GM12801 (cell line): ENCODE results near the gene BCL2L14.

ENCODE experiments used
- TF ChIP-seq, protein P1 (sequence below): IDR thresholded peaks from one replicate; pipeline ENCODE4 v1.5.1; 2011; ENCODE audit warnings: control low read depth; ENCODE audit not compliant: insufficient read length; ENCODE audit errors: extremely low read depth

Gene BCL2L14

DNA sequence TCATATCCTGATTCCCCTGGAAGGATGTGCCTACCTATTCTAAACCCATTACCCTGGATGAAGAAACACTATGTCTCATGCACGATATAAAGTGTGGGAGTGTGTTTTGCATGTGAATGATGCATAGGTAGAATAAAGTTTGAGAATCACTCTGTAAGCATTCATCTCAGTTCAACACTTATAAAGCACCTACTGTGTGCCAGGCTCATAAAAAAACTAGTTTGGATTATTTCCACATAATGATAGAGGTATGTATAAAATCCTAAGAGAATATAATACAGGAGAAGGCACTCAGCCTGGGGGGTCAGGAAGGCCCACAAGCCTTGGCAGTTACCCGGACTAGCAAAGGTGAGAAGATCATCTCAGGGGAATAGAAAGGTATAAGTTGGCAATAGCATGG lies 41.1 kb upstream of the BCL2L14 start:
- TF ChIP-seq, protein P1, sequence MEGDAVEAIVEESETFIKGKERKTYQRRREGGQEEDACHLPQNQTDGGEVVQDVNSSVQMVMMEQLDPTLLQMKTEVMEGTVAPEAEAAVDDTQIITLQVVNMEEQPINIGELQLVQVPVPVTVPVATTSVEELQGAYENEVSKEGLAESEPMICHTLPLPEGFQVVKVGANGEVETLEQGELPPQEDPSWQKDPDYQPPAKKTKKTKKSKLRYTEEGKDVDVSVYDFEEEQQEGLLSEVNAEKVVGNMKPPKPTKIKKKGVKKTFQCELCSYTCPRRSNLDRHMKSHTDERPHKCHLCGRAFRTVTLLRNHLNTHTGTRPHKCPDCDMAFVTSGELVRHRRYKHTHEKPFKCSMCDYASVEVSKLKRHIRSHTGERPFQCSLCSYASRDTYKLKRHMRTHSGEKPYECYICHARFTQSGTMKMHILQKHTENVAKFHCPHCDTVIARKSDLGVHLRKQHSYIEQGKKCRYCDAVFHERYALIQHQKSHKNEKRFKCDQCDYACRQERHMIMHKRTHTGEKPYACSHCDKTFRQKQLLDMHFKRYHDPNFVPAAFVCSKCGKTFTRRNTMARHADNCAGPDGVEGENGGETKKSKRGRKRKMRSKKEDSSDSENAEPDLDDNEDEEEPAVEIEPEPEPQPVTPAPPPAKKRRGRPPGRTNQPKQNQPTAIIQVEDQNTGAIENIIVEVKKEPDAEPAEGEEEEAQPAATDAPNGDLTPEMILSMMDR = no peak

DNA sequence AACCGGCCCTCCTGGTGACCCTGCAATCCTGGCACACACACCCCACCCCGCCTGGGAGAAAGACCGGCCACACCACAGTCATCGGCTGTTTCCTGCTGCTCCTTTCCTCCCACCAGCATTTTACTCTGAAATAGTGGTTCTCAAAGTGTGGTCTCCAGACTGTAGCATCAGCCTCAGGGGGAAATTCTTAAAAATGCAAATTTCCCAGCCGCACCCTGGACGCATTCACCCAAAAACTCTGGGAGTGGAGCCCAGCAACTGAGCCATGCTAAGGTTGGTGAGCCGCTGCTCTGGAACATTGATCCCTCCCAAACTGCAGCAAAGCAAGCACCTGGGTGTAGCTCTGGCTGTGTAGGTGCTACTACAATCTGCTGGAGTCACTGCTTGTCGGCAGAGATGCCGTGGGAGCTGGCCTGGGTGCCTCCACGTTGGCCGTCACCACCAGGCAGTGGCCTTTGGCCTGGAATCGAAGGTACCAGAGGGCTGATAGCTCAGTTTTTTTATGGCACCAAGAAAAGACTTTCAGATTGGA lies 38.4 kb upstream of the BCL2L14 start:
- TF ChIP-seq, protein P1 = no peak

DNA sequence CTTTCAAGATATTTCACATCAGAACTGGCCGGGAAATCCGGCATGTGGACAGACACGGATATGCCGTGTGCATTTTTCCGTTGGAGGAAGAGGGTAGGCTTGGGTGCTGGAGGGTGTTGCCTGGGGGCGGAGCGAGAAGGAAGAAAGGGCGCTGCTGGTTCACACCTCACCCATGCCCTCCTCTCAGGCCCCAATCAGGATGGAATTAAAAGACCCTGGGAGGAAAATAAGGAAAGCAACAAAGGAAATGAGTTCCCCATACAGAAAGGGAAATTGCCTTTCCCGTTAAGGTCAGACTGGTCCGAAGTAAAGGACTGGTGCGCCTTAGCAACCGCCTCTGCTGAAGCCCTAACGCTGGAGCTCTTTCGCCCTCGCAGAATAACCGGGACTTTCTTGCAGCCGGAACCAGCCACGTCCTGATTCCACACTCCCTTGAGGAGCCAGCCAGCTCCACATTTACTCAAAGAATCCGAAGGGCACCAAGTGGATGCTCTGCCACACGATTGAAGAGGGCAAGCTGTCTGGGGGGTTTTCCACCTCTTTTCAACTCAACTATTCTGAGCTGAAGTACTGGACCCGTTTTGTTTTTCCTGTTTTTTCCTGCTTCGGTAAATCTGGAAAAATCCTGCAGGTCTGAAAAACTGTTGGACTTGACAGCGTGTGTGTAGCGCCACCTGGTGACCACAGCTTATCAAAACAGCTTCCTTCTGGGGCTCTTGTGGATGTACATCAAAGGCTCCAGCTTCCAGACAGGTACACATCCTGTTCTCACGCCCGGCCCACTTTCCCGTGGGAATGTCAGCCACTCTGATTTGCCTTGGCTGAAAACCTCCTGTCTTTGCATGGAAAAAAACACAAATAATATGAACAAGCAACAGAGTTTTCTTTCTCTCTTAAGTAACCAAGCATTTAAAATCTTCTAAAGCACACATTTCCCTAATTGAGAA lies 37.6 kb upstream of the BCL2L14 start:
- TF ChIP-seq, protein P1 = no peak

DNA sequence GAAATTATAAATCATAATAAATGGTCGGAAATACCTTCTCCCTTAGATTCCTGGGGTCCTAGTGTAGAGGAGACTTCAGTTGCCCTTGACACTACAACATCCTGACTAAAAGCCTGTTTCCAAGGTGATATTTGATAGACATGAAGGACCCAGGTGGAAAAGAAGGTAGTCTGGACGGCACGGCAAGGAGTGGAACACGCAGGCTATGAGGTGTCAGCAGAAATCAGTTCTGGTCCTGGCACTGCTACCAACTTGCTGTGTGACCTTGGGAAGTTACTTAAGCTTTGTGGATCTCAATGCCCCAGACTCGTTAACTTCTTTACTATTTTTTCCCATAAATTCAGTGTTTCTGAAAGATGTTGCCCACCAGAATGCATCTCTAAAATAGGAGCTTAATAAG lies 36.9 kb upstream of the BCL2L14 start:
- TF ChIP-seq, protein P1 = no peak

DNA sequence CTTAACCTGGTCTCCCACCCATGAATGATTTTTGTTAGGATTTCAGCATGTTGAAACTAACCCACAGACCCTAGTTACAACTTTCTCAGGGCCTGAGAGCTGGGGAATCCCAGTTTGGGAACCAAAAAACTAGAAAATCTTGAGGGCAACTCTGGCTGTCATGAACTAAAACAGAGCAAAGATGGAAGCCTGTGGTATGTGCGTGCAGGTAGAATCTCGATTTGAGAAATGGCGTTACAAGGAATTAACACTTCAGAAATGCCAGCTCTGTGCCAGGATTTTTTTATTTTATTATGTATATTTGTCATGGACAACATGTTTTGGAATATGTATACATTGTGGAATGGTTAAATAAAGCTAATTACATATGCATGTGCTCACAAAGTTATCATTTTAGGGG lies 36.4 kb upstream of the BCL2L14 start:
- TF ChIP-seq, protein P1 = no peak

DNA sequence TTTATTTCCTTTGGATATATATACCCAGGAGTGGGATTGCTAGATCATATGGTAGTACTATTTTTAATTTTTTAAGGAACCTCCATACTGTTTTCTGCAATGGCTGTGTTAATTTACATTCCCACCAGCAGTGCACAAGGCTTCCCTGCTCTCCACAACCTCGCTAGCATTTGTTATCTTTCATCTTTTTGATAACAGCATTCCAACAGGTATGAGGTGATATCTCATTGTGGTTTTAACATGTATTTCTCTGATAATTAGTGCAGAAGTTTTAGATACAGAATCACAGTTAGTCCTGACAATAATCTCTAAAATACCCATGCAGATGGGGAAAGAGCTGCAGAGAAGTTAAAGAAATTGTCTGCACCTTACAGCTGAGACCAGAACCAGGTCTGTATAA lies 35.5 kb upstream of the BCL2L14 start:
- TF ChIP-seq, protein P1 = no peak

DNA sequence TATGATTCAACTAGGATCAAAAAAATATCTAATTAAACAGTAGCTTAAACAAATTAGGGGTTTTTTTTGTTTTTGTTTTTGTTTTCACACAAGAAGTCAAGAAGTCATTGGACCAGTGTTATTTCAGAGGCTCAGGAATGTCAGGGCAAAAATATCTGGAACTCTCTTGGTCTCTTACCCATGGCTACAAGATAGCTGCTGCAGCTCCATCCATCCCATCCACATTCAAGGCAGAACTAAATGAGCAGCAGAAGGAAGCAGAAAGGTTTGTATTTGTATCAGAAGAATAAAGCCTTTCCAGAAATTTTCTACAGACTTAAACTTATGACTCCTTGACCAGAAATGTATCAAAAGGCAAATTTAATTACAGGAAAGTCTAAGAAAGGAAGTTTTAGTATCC lies 33.8 kb upstream of the BCL2L14 start:
- TF ChIP-seq, protein P1 = no peak
